ENCODE results near the gene ATP10D. TPM values are rescaled to one million over a fixed set of nuclear protein-coding genes. Genes with fewer than 3 reads are reported as not detected.

Gene ATP10D
- polyA plus RNA-seq, 1 of the 3 experiments (the other 2 are of a cell fraction): 7.9 TPM

DNA sequence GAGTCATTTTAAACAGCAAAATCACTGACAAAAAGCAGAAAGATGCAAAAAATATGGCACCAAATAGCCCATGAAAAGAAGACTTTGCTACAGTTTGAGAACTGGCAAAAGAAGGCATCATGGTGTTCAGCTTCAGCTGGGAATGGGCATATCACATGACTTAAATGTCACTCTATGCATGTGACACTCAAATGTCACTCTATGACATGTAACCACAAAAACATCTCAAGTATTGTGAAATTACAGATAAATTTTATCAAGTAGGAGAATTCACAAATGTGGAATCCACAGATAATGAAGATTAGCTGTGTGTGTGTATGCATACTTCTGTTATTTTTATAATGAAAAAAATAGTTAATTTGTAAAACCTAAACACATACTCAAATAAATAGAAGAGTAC is 81.9 kb downstream of the ATP10D start:
- ChIA-PET CTCF (interaction anchor here (0.9 to 1.7 kb wide), 5 partner anchors 11 to 363 kb away, joined by 3 to 4 read pairs (median 3); no protein-coding TSS in a partner anchor), POLR2A (no interaction called here)
- no peak overlapping the region for H3K9ac ChIP-seq

More for the DNA sequence above, 81.9 kb downstream of the ATP10D start:
- H2AFZ ChIP-seq (ENCODE audit: low read depth): no peak overlapping the region
- no peaks in the 10 kb centered on the region for H4K20me1 ChIP-seq (ENCODE audit: insufficient read depth)
- no peaks in the 10 kb centered on the region for H3F3A ChIP-seq (replicated peaks; ENCODE audit: insufficient read depth)
- no peaks in the 10 kb centered on the region for H3K27me3 ChIP-seq (ENCODE audit: insufficient read depth)
- DNase-seq: no peak
- no peaks in the 10 kb centered on the region for H3K9me3 ChIP-seq
- H3K36me3 ChIP-seq (replicated peaks in 1 of 2; ENCODE audit: control insufficient read depth in 1 of 2, insufficient read depth in 2 of 2, low read length in 1 of 2): peaks cover 14 to 17% of the 10 kb centered on the region in 2 experiments
- H3K9me2 ChIP-seq: no peaks in the 10 kb centered on the region
- no peak overlapping the region for H3K4me2 ChIP-seq
- no peak overlapping the region for H3K27ac ChIP-seq (ENCODE audit: low read depth in 2 of 2, low read length in 1 of 2)
- no peak overlapping the region for H3K4me3 ChIP-seq (ENCODE audit: low read depth in 2 of 2, low read length in 1 of 2)
- peaks cover under 1 to 4% of the 10 kb centered on the region in 2 experiments; a peak in 2 of 4 replicates for H3K4me1 ChIP-seq (ENCODE audit: control insufficient read depth in 1 of 2, insufficient read depth in 2 of 2, low read depth in 1 of 2, low read length in 1 of 2)
- no peaks in the 10 kb centered on the region for H3K79me2 ChIP-seq (ENCODE audit: insufficient read depth)
- TF ChIP-seq FOXJ3 (CRISPR knock-in tag; IDR thresholded peaks at IDR 0.05): no peak
- TF ChIP-seq, protein P1, sequence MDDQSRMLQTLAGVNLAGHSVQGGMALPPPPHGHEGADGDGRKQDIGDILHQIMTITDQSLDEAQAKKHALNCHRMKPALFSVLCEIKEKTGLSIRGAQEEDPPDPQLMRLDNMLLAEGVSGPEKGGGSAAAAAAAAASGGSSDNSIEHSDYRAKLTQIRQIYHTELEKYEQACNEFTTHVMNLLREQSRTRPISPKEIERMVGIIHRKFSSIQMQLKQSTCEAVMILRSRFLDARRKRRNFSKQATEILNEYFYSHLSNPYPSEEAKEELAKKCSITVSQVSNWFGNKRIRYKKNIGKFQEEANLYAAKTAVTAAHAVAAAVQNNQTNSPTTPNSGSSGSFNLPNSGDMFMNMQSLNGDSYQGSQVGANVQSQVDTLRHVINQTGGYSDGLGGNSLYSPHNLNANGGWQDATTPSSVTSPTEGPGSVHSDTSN (IDR thresholded peaks at IDR 0.05): no peak
- TF ChIP-seq EZH2phosphoT487 (IDR thresholded peaks at IDR 0.05; ENCODE audit: borderline replicate concordance, low read depth): no peak
- TF ChIP-seq, protein P2, sequence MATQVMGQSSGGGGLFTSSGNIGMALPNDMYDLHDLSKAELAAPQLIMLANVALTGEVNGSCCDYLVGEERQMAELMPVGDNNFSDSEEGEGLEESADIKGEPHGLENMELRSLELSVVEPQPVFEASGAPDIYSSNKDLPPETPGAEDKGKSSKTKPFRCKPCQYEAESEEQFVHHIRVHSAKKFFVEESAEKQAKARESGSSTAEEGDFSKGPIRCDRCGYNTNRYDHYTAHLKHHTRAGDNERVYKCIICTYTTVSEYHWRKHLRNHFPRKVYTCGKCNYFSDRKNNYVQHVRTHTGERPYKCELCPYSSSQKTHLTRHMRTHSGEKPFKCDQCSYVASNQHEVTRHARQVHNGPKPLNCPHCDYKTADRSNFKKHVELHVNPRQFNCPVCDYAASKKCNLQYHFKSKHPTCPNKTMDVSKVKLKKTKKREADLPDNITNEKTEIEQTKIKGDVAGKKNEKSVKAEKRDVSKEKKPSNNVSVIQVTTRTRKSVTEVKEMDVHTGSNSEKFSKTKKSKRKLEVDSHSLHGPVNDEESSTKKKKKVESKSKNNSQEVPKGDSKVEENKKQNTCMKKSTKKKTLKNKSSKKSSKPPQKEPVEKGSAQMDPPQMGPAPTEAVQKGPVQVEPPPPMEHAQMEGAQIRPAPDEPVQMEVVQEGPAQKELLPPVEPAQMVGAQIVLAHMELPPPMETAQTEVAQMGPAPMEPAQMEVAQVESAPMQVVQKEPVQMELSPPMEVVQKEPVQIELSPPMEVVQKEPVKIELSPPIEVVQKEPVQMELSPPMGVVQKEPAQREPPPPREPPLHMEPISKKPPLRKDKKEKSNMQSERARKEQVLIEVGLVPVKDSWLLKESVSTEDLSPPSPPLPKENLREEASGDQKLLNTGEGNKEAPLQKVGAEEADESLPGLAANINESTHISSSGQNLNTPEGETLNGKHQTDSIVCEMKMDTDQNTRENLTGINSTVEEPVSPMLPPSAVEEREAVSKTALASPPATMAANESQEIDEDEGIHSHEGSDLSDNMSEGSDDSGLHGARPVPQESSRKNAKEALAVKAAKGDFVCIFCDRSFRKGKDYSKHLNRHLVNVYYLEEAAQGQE (IDR thresholded peaks at IDR 0.05; ENCODE audit: low read depth, low read length): no peak
- no peak for TF ChIP-seq TEAD4 (IDR thresholded peaks at IDR 0.05; ENCODE audit: borderline replicate concordance, insufficient read depth)
- TF ChIP-seq, protein P3, sequence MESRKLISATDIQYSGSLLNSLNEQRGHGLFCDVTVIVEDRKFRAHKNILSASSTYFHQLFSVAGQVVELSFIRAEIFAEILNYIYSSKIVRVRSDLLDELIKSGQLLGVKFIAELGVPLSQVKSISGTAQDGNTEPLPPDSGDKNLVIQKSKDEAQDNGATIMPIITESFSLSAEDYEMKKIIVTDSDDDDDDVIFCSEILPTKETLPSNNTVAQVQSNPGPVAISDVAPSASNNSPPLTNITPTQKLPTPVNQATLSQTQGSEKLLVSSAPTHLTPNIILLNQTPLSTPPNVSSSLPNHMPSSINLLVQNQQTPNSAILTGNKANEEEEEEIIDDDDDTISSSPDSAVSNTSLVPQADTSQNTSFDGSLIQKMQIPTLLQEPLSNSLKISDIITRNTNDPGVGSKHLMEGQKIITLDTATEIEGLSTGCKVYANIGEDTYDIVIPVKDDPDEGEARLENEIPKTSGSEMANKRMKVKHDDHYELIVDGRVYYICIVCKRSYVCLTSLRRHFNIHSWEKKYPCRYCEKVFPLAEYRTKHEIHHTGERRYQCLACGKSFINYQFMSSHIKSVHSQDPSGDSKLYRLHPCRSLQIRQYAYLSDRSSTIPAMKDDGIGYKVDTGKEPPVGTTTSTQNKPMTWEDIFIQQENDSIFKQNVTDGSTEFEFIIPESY (IDR thresholded peaks at IDR 0.05; ENCODE audit: borderline replicate concordance, low read depth): no peak
- no peak for TF ChIP-seq FOXM1 (IDR thresholded peaks at IDR 0.05; ENCODE audit: low read depth)
- TF ChIP-seq YY1 (IDR thresholded peaks at IDR 0.05; ENCODE audit: low read depth): no peak
- TF ChIP-seq, protein P4, sequence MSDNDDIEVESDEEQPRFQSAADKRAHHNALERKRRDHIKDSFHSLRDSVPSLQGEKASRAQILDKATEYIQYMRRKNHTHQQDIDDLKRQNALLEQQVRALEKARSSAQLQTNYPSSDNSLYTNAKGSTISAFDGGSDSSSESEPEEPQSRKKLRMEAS (IDR thresholded peaks at IDR 0.05; ENCODE audit: low read depth): no peak
- TF ChIP-seq FOSL2 (IDR thresholded peaks at IDR 0.05; ENCODE audit: borderline replicate concordance, low read depth): no peak
